ENCODE data around the gene ABTB1.

ABTB1 gene
- long read RNA-seq, transcript ABTB1-201 (12 exons, 1,965 nt), result major isoform, 48 of 81 reads
- long read RNA-seq, transcript ABTB1-208 (12 exons, 1,915 nt), result minor isoform, 12 of 81 reads
- long read RNA-seq, partial matches to known transcripts, result 0 of 81 reads
- long read RNA-seq, other reads (novel, unspliced or antisense), result 17 of 81 reads

- Histone ChIP-seq H3K27ac (replicated peaks) (peak within 1 kb of the TSS; percentile 88), H3K4me3 (replicated peaks; ENCODE audit: insufficient read depth, low read length) (peak within 1 kb of the TSS; percentile 80), H3K27me3 (ENCODE audit: insufficient read depth, poor library complexity, severe bottlenecking) (no peaks in the 10 kb centered on the region)
- DNase-seq (ENCODE audit: low read depth in 1 of 2, low spot score in 1 of 2), result peak; percentile 69 to 81
- TF ChIP-seq CTCF (IDR thresholded peaks at IDR 0.05; ENCODE audit: insufficient read depth, low read length) (no peak), GABPA (IDR thresholded peaks at IDR 0.05; ENCODE audit: low read depth) (no peak), POLR2AphosphoS5 (IDR thresholded peaks at IDR 0.05; ENCODE audit: low read depth) (peak; percentile 61), SPI1 (IDR thresholded peaks at IDR 0.05; ENCODE audit: borderline replicate concordance, low read depth) (no peak)
- TF ChIP-seq, protein P1, sequence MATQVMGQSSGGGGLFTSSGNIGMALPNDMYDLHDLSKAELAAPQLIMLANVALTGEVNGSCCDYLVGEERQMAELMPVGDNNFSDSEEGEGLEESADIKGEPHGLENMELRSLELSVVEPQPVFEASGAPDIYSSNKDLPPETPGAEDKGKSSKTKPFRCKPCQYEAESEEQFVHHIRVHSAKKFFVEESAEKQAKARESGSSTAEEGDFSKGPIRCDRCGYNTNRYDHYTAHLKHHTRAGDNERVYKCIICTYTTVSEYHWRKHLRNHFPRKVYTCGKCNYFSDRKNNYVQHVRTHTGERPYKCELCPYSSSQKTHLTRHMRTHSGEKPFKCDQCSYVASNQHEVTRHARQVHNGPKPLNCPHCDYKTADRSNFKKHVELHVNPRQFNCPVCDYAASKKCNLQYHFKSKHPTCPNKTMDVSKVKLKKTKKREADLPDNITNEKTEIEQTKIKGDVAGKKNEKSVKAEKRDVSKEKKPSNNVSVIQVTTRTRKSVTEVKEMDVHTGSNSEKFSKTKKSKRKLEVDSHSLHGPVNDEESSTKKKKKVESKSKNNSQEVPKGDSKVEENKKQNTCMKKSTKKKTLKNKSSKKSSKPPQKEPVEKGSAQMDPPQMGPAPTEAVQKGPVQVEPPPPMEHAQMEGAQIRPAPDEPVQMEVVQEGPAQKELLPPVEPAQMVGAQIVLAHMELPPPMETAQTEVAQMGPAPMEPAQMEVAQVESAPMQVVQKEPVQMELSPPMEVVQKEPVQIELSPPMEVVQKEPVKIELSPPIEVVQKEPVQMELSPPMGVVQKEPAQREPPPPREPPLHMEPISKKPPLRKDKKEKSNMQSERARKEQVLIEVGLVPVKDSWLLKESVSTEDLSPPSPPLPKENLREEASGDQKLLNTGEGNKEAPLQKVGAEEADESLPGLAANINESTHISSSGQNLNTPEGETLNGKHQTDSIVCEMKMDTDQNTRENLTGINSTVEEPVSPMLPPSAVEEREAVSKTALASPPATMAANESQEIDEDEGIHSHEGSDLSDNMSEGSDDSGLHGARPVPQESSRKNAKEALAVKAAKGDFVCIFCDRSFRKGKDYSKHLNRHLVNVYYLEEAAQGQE (IDR thresholded peaks at IDR 0.05; ENCODE audit: insufficient replicate concordance, low read depth), result peak; percentile 4
Observed at GRCh38 chr3:127672429-127673190, at the start of gene ABTB1. ABTB1 (plus strand) TSS chr3:127672952; CDS start chr3:127673026, 74 bp downstream.

- no peak for DNase-seq (ENCODE audit: low read depth in 1 of 2, low spot score in 1 of 2)
- no peak overlapping the region for H3K4me3 ChIP-seq (replicated peaks; ENCODE audit: insufficient read depth, low read length)
- TF ChIP-seq GABPA (IDR thresholded peaks at IDR 0.05; ENCODE audit: low read depth) (no peak), SPI1 (IDR thresholded peaks at IDR 0.05; ENCODE audit: borderline replicate concordance, low read depth) (no peak), POLR2AphosphoS5 (IDR thresholded peaks at IDR 0.05; ENCODE audit: low read depth) (no peak), CTCF (IDR thresholded peaks at IDR 0.05; ENCODE audit: insufficient read depth, low read length) (no peak)
- TF ChIP-seq, protein P1 (IDR thresholded peaks at IDR 0.05; ENCODE audit: insufficient replicate concordance, low read depth), result no peak
- peaks cover 7% of the 10 kb centered on the region for H3K27me3 ChIP-seq (ENCODE audit: insufficient read depth, poor library complexity, severe bottlenecking)
- no peak overlapping the region for H3K27ac ChIP-seq (replicated peaks)
Observed at GRCh38 chr3:127624063-127624462, 48.7 kb upstream of the ABTB1 start.

DNA sequence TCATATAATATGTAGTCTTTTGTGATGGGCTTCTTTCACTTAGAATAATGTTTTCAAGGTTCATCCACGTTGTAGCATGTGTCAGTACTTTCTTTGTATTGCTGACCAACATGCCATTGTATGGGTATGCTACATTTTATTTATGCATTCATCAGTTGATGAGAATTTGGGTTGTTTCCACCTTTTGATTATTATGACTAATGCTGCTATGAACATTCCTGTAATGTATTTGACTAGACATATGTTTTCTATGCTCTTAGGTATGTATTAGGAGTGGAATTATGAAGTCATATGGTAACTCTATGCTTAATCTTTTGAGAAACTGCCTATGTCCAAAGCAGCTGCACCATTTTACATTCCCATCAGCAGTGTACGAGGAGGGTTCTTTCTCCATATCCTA is 46.9 kb upstream of the ABTB1 start:
- no peak for DNase-seq (ENCODE audit: low read depth in 1 of 2, low spot score in 1 of 2)
- Histone ChIP-seq H3K4me3 (replicated peaks; ENCODE audit: insufficient read depth, low read length) (no peak overlapping the region), H3K27ac (replicated peaks) (no peak overlapping the region), H3K27me3 (ENCODE audit: insufficient read depth, poor library complexity, severe bottlenecking) (peaks cover 7% of the 10 kb centered on the region)
- TF ChIP-seq GABPA (IDR thresholded peaks at IDR 0.05; ENCODE audit: low read depth) (no peak), POLR2AphosphoS5 (IDR thresholded peaks at IDR 0.05; ENCODE audit: low read depth) (no peak), CTCF (IDR thresholded peaks at IDR 0.05; ENCODE audit: insufficient read depth, low read length) (no peak), SPI1 (IDR thresholded peaks at IDR 0.05; ENCODE audit: borderline replicate concordance, low read depth) (no peak)
- TF ChIP-seq, protein P1 (IDR thresholded peaks at IDR 0.05; ENCODE audit: insufficient replicate concordance, low read depth), result no peak
